NOMO-1 (cell line): ENCODE measurements around the gene BAHCC1.

Source experiments
- DNase-seq, 2 experiments: peaks; one replicate each; lab custom pipeline; 2025; ENCODE audit not compliant: unreplicated experiment in 2 of 2; lab: John Stamatoyannopoulos, UW

The BAHCC1 gene

GRCh38 chr17:81471818-81472456 lies 76.7 kb downstream of the BAHCC1 start:
- DNase-seq, result no peak

GRCh38 chr17:81473019-81473418 lies 77.8 kb downstream of the BAHCC1 start:
- DNase-seq, result no peak

DNA sequence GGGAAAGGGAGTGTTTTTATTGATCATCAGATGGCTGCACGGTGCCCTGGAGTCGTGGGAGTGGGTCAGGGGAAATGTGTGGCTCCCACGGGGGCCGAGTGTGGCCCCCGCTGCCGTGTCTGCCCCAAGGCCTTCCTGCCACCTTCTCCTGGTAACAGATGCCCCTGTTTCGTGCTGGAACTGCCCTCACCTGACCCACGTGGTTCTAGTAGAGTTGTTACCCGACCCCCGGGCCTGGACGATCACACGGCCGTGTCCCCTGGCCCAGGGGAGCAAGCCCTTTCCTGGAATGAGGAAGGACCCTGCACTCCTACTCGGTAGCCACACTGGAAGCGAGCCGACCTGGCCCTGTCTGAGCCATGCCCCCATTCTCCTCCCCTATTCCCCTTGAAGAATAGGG lies 79.7 kb downstream of the BAHCC1 start:
- DNase-seq, result no peak

- DNase-seq, result no peak
These were observed 80.8 kb downstream of the BAHCC1 start for GRCh38 chr17:81476097-81476496.

DNA sequence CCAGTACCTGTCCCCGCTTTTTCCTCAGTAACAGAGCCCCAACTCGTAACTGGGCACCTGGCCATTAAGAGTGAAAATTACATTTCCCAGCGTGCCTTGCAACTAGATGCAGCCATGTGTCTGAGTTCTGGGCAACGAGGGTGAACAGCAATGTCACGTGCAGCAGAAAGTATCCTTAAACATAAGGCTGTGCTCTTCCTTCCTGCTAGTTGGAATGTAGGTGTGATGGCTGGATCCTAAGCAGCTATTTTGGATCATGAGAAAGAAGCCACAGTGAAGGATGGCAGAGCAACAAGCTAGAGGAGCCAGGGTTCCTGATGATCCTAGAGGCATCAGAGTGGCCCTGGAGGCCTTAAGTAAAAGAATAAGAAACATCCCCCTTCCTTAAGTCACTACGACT lies 81.4 kb downstream of the BAHCC1 start:
- DNase-seq, result no peak

DNA sequence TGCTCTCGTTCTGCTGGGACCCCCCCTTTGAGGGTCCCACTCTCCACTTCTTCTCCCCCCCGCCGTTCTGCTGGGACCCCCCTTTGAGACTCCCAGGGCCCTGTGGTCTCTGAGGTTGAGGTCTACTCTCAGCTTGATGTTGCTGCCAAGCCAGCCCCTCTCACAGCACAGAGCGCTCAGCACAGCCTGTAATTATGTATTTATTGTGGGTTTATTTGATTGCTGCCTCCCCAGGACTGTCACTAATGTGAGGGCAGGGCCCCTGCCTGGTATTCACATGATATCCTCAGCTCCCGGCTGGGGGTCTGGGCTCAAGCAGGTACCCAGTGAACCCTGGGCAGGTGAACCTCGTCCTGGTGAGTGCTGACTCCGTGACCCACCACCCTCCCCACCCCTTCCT lies 81.9 kb downstream of the BAHCC1 start:
- DNase-seq, result no peak

- no peak for DNase-seq
These were observed 82.9 kb downstream of the BAHCC1 start for GRCh38 chr17:81478119-81478518.

- DNase-seq, result no peak
These were observed 84.2 kb downstream of the BAHCC1 start for GRCh38 chr17:81479175-81480071.

DNA sequence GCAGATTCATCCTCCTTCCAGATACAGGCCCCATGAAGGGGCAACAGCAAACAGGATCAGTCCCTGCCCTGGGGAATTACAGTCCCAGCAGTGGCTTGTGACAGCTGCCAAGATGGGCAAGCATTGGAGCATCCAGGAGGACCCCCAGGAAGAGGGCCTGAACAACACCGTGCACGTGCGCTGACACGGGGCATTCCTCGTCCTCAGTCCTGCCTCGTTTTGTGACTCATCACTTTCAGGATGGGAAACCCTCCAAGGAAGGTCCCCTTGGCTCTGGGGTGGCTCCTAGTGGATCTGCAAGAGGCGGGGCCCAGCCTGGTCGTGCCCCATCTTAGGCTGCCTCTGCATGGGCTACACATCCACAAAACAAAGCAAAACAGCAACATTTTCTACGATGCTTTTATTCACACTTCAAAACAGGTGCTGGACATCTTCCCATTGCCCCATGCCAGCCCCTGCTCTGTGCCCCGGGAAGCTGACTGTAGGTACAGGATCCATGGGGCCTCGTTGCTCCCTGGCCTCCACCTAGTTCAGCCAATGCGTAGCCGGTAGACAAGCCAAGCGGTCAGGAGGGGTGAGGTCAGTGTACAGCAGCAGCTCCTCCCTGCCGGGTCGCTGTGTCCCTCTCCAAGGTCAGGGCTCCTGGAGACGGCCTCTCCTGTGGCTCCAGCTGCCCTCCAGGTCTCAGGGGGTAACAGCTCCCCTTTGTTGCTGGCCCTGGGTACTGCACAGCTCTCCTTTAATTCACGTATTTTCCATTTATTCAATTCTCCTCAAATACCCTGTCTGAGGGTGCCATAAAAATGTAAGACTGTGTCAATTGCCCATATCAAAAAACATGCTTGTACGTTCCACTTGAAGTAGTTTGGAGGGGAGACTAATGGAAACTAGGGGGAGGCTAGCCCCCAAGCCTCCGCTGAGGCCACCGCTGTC lies 85.1 kb downstream of the BAHCC1 start:
- DNase-seq, result no peak

- DNase-seq, result peak; percentile 75 to 94
These were observed 86.0 kb downstream of the BAHCC1 start for GRCh38 chr17:81481073-81481799.

DNA sequence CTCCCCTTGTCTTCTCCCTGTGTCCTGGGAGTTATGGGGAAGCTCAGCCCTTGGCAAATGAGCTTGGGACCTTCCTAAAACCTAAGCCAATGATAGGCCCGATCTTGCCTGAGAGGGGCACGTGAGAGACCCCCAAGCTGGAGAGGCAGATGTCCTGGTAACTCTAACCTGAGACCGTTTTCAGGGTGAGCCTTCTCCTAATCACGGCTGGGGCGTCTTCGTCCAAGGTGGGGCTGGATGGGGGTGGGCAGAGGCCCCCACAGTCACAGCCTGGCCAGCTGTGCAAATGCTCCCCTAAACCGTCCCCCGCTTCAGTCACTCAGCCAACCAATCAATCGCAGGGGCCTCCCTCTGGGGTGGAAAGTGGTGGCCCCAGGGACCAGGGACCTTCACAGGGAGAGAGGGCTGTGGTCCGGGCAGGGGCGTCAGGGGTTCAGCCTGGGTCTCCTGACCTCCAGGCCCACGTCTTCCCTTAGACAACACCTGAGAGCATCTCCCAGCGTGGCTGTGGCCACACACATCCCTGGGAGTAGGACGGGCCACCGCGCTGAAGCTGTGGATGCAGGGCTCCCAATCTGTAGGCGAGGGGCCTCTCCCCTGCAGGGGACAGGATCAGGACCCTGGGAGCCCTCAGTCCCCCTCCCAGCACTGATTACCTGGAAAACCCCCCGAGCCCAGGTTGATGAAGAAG lies 86.7 kb downstream of the BAHCC1 start:
- DNase-seq, result no peak

DNA sequence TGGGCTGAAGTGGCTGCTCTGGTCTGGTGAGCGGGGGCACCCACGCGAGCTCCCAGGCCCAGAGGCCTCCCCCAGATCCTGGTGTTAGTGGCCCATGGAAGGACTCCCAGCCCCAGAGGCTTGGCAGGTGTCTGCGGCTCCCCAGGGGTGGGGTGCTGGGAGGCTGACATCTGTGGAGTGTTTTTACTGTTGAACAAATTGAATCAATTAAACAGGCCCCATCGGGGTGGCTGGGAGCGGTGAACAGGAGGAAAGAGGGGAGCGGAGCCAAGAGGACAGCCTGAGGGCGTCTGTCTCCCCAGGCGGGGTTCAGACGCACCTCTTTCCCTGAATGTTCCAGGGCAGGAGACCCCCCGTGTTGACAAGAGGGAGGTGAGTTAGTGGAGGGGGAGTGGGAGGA lies 87.4 kb downstream of the BAHCC1 start:
- no peak for DNase-seq

GRCh38 chr17:81483085-81483861 lies 88.0 kb downstream of the BAHCC1 start:
- DNase-seq, result no peak

GRCh38 chr17:81483862-81484194 lies 88.6 kb downstream of the BAHCC1 start:
- DNase-seq, result no peak

GRCh38 chr17:81484195-81484979 lies 89.1 kb downstream of the BAHCC1 start:
- peak; percentile 78 to 83 for DNase-seq

GRCh38 chr17:81486199-81486810 lies 91.0 kb downstream of the BAHCC1 start:
- DNase-seq, result peak in 1 of 2 experiments; percentile 9

DNA sequence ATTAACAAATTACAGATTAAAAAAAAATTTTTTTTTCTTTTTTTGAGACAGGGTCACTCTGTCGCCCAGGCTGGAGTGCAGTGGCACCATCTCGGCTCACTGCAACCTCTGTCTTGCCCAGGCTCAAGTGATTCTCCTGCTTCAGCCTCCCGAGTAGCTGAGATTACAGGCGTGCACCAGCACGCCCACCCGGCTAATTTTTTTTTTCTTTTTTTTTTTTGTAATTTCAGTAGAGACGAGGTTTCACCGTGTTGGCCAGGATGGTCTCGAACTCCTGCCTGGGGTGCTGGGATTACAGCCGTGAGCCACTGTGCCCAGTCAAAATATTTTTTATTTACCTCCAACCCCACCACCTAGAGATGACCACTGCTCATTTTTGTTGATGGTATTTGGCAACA lies 91.8 kb downstream of the BAHCC1 start:
- no peak for DNase-seq
